ENCODE data around the gene ATE1.

ATE1 gene

DNA sequence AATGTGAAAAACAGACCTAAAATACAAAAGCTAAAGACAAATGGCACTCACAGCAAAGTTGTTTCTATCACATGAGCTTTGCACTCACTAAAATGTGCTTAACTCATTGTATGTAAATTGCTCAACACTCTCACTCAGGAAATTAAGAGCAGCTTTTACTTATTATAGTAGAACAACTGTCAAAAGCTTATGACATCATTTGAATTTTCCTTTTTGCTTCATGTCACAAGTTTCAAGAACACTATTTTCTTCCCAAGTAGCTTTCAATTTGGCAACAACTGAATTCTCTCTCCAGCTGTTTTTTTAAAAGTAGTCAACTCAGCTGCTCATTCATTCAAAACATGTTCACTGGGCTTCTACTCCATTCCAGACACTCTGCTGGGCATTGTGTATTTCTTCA is 46.9 kb downstream of the ATE1 start:
- no peaks in the 10 kb centered on the region for H3K9me3 ChIP-seq (ENCODE audit: insufficient read depth, low read length, severe bottlenecking)
- TF ChIP-seq, protein P1, sequence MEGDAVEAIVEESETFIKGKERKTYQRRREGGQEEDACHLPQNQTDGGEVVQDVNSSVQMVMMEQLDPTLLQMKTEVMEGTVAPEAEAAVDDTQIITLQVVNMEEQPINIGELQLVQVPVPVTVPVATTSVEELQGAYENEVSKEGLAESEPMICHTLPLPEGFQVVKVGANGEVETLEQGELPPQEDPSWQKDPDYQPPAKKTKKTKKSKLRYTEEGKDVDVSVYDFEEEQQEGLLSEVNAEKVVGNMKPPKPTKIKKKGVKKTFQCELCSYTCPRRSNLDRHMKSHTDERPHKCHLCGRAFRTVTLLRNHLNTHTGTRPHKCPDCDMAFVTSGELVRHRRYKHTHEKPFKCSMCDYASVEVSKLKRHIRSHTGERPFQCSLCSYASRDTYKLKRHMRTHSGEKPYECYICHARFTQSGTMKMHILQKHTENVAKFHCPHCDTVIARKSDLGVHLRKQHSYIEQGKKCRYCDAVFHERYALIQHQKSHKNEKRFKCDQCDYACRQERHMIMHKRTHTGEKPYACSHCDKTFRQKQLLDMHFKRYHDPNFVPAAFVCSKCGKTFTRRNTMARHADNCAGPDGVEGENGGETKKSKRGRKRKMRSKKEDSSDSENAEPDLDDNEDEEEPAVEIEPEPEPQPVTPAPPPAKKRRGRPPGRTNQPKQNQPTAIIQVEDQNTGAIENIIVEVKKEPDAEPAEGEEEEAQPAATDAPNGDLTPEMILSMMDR (IDR thresholded peaks at IDR 0.05; ENCODE audit: borderline replicate concordance, extremely low read depth, low read length, poor library complexity, severe bottlenecking) = no peak
- no peak for TF ChIP-seq EZH2 (IDR thresholded peaks at IDR 0.05; ENCODE audit: borderline replicate concordance, low read depth, low read length, severe bottlenecking)
- no peak overlapping the region for H2AFZ ChIP-seq (ENCODE audit: low read depth, low read length)
- no peak overlapping the region for H3K27ac ChIP-seq (ENCODE audit: low read length)
- H3K79me2 ChIP-seq (ENCODE audit: insufficient read depth, low read length) = no peaks in the 10 kb centered on the region
- H3K4me1 ChIP-seq (ENCODE audit: insufficient read depth, low read length) = no peaks in the 10 kb centered on the region
- H4K20me1 ChIP-seq (ENCODE audit: insufficient read depth, low read length) = no peaks in the 10 kb centered on the region
- peaks cover 38% of the 10 kb centered on the region for H3K36me3 ChIP-seq (ENCODE audit: insufficient read depth, low read length)
- no peak for ATAC-seq (ENCODE audit: insufficient read depth, low read depth)
- H3K4me2 ChIP-seq (ENCODE audit: insufficient read depth, low read length) = no peak overlapping the region
- H3K27me3 ChIP-seq (ENCODE audit: insufficient read depth, low read length, poor library complexity) = no peaks in the 10 kb centered on the region
- no peak for DNase-seq
- H3K4me3 ChIP-seq (ENCODE audit: low read depth in 1 of 2, low read length in 2 of 2) = no peak overlapping the region
- no peak overlapping the region for H3K9ac ChIP-seq (ENCODE audit: low read depth, low read length)

DNA sequence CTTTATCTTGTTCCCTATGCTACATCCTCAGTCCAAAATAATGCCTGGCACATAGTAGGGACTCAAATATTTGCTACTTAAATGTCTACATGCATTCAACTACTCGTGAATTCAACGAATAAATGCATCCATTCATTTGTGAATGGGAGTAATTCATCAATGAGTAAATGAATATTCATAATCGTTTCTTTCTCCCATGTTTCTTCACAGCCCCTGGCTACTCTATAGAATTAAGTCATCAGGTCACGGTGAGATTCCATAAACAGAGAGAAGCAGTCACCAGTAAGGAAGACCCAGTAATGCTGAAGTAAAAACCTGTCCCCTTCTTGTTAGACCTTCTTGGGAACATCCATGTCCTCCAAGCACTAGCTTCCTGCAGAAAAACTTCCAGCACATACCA is 48.4 kb downstream of the ATE1 start:
- Histone ChIP-seq H2AFZ (ENCODE audit: low read depth, low read length) (no peak overlapping the region), H3K27me3 (ENCODE audit: insufficient read depth, low read length, poor library complexity) (no peaks in the 10 kb centered on the region), H3K36me3 (ENCODE audit: insufficient read depth, low read length) (peaks cover 37% of the 10 kb centered on the region), H3K79me2 (ENCODE audit: insufficient read depth, low read length) (no peaks in the 10 kb centered on the region), H3K9me3 (ENCODE audit: insufficient read depth, low read length, severe bottlenecking) (no peaks in the 10 kb centered on the region), H3K27ac (ENCODE audit: low read length) (no peak overlapping the region), H4K20me1 (ENCODE audit: insufficient read depth, low read length) (no peaks in the 10 kb centered on the region), H3K4me1 (ENCODE audit: insufficient read depth, low read length) (no peaks in the 10 kb centered on the region), H3K9ac (ENCODE audit: low read depth, low read length) (no peak overlapping the region), H3K4me3 (ENCODE audit: low read depth in 1 of 2, low read length in 2 of 2) (no peak overlapping the region), H3K4me2 (ENCODE audit: insufficient read depth, low read length) (no peak overlapping the region)
- DNase-seq (no peak), ATAC-seq (ENCODE audit: insufficient read depth, low read depth) (no peak)
- TF ChIP-seq, protein P1 (IDR thresholded peaks at IDR 0.05; ENCODE audit: borderline replicate concordance, extremely low read depth, low read length, poor library complexity, severe bottlenecking) = no peak
- TF ChIP-seq EZH2 (IDR thresholded peaks at IDR 0.05; ENCODE audit: borderline replicate concordance, low read depth, low read length, severe bottlenecking) = no peak

DNA sequence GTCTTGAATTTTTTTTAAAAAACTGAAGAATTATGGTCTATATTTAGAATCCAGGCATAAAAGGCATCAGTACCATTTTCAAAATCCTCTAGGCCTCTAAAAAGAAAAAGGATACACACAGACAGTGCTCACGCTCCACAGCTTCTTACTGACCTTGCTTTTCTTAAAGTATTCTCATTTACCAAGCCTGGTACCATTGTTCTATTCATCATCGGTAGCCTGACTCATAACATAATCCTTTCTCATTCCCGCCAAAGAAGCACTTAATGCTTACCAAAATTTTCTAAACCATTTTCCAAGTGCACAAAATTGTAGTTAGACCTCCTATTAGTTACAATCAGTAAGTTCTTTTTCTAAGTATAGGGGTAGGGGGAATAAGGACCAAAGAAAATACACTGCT is 54.6 kb downstream of the ATE1 start:
- Histone ChIP-seq H3K36me3 (ENCODE audit: insufficient read depth, low read length) (peaks cover 34% of the 10 kb centered on the region), H3K4me3 (ENCODE audit: low read depth in 1 of 2, low read length in 2 of 2) (no peak overlapping the region), H2AFZ (ENCODE audit: low read depth, low read length) (no peak overlapping the region), H3K27ac (ENCODE audit: low read length) (no peak overlapping the region), H3K27me3 (ENCODE audit: insufficient read depth, low read length, poor library complexity) (no peaks in the 10 kb centered on the region), H3K4me1 (ENCODE audit: insufficient read depth, low read length) (no peaks in the 10 kb centered on the region), H4K20me1 (ENCODE audit: insufficient read depth, low read length) (no peaks in the 10 kb centered on the region), H3K4me2 (ENCODE audit: insufficient read depth, low read length) (no peak overlapping the region), H3K79me2 (ENCODE audit: insufficient read depth, low read length) (no peaks in the 10 kb centered on the region), H3K9ac (ENCODE audit: low read depth, low read length) (no peak overlapping the region), H3K9me3 (ENCODE audit: insufficient read depth, low read length, severe bottlenecking) (no peaks in the 10 kb centered on the region)
- ATAC-seq (ENCODE audit: insufficient read depth, low read depth) (no peak), DNase-seq (no peak)
- TF ChIP-seq, protein P1 (IDR thresholded peaks at IDR 0.05; ENCODE audit: borderline replicate concordance, extremely low read depth, low read length, poor library complexity, severe bottlenecking) = no peak
- no peak for TF ChIP-seq EZH2 (IDR thresholded peaks at IDR 0.05; ENCODE audit: borderline replicate concordance, low read depth, low read length, severe bottlenecking)

DNA sequence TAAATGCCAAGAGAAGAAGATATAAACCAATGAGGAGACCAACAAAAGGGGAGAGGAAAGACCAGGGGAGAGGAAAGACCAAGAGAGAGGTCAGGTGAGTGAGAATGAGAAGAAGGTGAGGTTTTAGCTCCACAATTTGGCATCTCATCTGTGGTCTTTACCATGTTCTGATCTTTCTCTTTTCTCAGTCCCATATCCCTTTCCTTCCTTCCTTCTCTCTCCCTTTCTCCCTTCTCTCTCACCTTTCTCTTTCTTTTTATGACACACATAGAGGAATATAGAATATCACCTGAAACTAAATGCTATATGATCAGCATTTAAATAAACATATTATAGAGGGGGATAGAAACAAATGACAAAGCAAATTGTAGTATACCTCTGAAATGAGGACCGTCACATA is 57.4 kb downstream of the ATE1 start:
- Histone ChIP-seq H3K27ac (ENCODE audit: low read length) (no peak overlapping the region), H3K36me3 (ENCODE audit: insufficient read depth, low read length) (peaks cover 49% of the 10 kb centered on the region), H2AFZ (ENCODE audit: low read depth, low read length) (no peak overlapping the region), H3K4me3 (ENCODE audit: low read depth in 1 of 2, low read length in 2 of 2) (no peak overlapping the region), H3K4me2 (ENCODE audit: insufficient read depth, low read length) (no peak overlapping the region), H3K27me3 (ENCODE audit: insufficient read depth, low read length, poor library complexity) (no peaks in the 10 kb centered on the region), H3K9me3 (ENCODE audit: insufficient read depth, low read length, severe bottlenecking) (no peaks in the 10 kb centered on the region), H3K9ac (ENCODE audit: low read depth, low read length) (no peak overlapping the region), H4K20me1 (ENCODE audit: insufficient read depth, low read length) (no peaks in the 10 kb centered on the region), H3K4me1 (ENCODE audit: insufficient read depth, low read length) (peaks cover 2% of the 10 kb centered on the region; the same call in 1 of the 2 replicates), H3K79me2 (ENCODE audit: insufficient read depth, low read length) (0 out of 2 replicates have a peak, but pooled peaks cover 2% of the 10 kb centered on the region)
- TF ChIP-seq EZH2 (IDR thresholded peaks at IDR 0.05; ENCODE audit: borderline replicate concordance, low read depth, low read length, severe bottlenecking) = no peak
- TF ChIP-seq, protein P1 (IDR thresholded peaks at IDR 0.05; ENCODE audit: borderline replicate concordance, extremely low read depth, low read length, poor library complexity, severe bottlenecking) = no peak
- no peak for DNase-seq
- no peak for ATAC-seq (ENCODE audit: insufficient read depth, low read depth)
